SIG-M5 (cell line): ENCODE data around the gene HLA-B.
"Not testable (repeated sequence)": the region's sequence is repeated elsewhere in the genome, so short reads cannot be mapped to it uniquely, and the experiment has no call there.

Source experiments
- DNase-seq: peaks from one replicate; lab custom pipeline; 2025; lab: John Stamatoyannopoulos, UW

HLA-B gene

GRCh38 chr6:31383149-31383548, 26.2 kb upstream of the HLA-B start:
- DNase-seq, result no peak

GRCh38 chr6:31381666-31382065, 24.7 kb upstream of the HLA-B start:
- DNase-seq, result no peak

DNA sequence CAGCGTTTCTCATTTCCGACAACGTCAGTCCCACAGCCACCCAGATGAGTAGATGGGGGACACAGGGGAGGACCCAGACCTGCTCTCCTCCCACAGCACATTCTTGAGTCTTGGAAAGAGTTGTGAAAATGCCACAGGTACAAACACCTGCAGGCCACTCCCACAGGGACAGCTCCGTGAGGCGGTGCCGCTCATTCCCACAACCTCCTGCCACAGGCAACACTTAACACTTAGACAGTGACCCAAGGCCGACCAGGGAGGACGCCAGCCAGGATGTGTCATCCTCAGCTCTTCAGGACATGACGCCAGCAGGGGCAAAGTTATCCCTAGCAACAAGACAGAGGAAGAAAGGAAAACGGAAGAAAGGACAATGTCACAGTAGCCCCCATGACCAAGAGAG, 22.9 kb upstream of the HLA-B start:
- no peak for DNase-seq

- no peak for DNase-seq
Measured at GRCh38 chr6:31378721-31379103, 21.7 kb upstream of the HLA-B start.

GRCh38 chr6:31378062-31378720, 21.2 kb upstream of the HLA-B start:
- DNase-seq, result no peak

GRCh38 chr6:31377029-31377428, 20.1 kb upstream of the HLA-B start:
- no peak for DNase-seq

DNA sequence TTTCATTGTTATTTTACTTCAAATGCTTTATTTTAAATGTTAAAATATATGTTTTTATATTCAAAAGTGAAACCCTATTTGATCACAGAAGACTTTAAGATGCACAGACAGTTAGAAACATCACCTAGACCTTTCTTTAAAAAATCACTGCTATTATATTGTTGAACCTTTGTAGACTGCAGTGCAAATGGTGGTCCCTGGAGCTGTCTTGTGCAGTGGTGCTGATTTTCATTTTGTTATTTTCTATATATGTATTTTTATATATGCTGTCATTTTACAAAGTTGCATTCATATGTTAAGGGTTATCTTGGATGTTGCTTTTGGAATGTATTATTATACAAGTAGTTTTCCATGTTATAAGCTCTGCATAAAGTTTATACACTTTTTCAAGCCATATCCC, 18.7 kb upstream of the HLA-B start:
- DNase-seq, result no peak

DNA sequence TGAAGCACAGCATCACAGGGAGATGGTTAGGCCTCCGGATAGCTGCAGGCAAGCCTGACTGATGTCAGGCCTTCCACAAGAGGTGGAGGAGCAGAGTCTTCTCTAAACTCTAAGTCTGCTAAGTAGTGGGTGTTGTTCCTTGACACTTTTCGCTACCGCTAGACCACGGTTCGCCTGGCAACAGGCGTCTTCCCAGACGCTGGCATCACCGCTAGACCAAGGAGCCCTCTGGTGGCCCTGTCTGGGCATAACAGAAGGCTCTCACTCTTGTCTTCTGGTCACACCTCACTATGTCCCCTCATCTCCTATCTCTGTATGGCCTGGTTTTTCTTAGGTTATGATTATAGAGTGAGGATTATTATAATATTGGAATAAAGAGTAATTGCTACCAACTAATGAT, 17.1 kb upstream of the HLA-B start:
- DNase-seq, result not testable (repeated sequence)

DNA sequence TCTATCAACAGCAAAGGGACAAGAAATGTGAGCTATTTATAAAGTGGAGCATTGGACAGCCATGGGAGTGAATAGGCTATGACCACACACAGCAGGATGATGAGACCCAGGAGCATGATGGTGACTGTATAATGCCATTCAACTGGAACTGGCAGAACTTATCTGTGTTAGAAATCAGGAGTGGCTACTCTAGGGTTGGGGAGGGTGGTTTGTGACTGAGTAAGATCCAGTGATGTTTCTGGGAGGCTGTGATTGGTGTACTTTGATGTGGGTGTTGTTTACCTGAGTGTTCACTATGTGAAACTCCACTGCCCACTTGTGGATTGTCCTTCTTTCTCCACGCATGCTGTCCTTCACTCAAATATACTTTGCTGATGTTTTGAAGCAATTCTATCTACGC, 11.5 kb upstream of the HLA-B start:
- no peak for DNase-seq

DNA sequence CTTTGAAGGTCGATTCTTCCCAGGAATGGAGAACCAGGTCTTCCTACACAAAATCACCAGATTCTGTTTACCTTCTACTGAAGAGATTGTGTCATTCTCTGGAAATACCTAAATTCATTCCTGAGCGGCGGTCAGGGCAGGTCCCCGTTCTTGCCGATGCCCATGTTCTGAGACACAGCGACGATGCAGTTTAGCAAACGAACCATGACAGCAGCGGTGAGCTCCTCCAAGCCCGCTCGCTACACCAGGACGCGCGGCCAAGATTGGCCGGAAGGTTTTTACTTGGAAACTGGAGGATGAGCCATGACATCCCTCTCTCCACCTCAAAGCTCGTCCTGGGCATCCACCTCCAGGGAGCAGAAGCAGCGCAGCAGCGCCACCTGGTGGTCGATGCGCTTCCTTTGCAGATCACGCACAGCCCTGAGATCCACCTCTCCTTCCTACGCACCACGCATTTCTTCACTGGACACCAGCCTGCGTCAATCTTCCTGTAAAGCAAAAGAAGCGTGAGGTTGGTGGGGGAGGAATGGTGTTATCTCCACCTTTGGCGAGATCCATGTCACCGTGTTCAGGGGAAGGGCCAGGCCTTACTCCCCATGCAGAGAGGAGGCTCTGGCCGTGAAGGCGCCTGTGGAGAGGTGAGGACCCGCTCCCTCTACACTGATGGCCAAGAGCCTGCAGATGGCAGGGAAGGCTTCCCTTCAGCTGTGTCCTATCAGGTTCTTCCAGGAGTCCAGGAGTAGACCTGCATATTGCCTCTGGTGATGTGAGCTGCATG, 9.9 kb upstream of the HLA-B start:
- DNase-seq, result no peak

- no peak for DNase-seq
Measured at GRCh38 chr6:31365864-31366263, 8.9 kb upstream of the HLA-B start.

- no peak for DNase-seq
Measured at GRCh38 chr6:31363811-31364210, 6.8 kb upstream of the HLA-B start.

DNA sequence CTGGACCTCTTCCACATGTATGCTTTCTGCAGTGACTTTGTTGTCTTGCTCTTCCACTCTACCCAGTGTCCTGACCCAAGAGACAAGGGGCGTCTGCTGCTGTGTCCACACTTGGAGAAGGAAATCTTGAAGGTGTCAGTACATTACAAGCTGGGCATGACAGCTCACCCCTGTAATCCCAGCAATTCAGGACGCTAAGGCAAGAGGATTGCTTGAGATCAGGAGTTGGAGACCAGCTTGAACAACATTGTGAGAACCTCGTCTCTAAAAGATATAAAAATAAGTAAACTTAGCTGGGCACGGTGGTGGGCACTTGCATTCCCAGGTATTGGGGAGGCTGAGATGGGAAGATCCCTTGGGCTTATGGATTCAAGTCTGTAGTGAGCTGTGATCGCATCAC, 5.8 kb upstream of the HLA-B start:
- DNase-seq, result no peak

DNA sequence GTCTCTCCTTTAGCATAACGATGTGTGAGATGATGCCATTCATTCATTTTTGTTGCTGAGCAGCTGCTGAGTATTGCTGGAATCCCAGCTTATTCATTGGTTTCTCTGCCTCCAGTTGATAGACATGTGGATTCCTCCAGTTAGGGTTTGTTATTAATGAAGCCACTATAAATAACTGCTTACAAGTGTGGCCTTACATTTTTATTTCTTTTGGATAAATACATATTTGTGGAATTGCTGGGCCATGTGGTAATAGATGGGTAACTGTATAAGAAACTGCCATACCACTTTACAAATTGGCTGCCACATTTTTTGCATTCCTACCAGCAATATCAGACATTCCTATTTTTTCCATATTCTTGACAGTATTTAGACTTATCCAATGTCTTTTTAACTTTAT, 2.6 kb upstream of the HLA-B start:
- DNase-seq, result no peak

GRCh38 chr6:31358302-31358701, 1.3 kb upstream of the HLA-B start:
- no peak for DNase-seq

GRCh38 chr6:31357886-31358285, 907 bp upstream of the HLA-B start:
- DNase-seq, result no peak

DNA sequence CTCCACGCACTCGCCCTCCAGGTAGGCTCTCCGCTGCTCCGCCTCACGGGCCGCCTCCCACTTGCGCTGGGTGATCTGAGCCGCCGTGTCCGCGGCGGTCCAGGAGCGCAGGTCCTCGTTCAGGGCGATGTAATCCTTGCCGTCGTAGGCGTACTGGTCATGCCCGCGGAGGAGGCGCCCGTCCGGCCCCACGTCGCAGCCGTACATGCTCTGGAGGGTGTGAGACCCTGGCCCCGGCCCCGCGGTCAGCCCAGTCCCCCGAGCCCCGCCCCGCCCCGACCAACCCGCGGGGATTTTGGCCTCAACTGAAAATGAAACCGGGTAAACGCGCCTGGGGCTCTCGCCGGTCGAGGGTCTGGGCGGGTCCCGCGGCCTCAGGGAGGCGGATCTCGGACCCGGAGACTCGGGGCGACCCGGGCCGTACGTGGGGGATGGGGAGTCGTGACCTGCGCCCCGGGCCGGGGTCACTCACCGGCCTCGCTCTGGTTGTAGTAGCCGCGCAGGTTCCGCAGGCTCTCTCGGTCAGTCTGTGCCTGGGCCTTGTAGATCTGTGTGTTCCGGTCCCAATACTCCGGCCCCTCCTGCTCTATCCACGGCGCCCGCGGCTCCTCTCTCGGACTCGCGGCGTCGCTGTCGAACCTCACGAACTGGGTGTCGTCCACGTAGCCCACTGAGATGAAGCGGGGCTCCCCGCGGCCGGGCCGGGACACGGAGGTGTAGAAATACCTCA, 598 bp downstream of the HLA-B start:
- DNase-seq, result no peak

- DNase-seq, result no peak
Measured at GRCh38 chr6:31355583-31355948, 1.4 kb downstream of the HLA-B start.

DNA sequence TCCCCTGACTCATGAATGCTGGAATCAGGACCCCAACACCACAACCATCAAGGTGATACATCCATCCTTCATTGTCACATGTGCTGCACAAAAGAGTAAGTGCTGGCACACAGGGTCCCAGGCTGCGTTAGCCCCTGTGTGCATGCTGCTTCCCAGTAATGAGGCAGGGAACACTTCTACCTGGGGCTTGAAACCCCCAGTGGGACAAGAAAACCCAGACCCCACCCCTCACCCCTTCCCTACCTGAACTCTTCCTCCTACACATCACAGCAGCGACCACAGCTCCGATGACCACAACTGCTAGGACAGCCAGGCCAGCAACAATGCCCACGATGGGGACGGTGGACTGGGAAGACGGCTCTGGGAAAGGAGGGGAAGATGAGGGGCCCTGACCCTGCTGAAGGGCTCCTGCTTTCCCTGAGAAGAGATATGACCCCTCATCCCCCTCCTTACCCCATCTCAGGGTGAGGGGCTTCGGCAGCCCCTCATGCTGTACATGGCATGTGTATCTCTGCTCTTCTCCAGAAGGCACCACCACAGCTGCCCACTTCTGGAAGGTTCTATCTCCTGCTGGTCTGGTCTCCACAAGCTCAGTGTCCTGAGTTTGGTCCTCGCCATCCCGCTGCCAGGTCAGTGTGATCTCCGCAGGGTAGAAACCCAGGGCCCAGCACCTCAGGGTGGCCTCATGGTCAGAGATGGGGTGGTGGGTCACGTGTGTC, 2.0 kb downstream of the HLA-B start:
- DNase-seq, result no peak

- DNase-seq, result no peak
Measured at GRCh38 chr6:31354158-31354863, 2.7 kb downstream of the HLA-B start.

GRCh38 chr6:31353384-31353945, 3.5 kb downstream of the HLA-B start:
- no peak for DNase-seq
